CD4-positive, alpha-beta T cell (primary cell): ENCODE data around the gene GRM2. TPM values are rescaled to one million over a fixed set of nuclear protein-coding genes. Genes with fewer than 3 reads are reported as not detected.

Experiments used
- ATAC-seq: fragments of 200-7000 bp; cut with Tn5 transposase; one replicate; pipeline ENCODE4 v1.10.0; 2022; ENCODE audit warnings: mild to moderate bottlenecking; ENCODE audit not compliant: poor library complexity
- CTCF ChIA-PET: fragments of 350-600 bp; sonication (Branson Sonifier 250); formaldehyde crosslinking; loops from one replicate; lab custom pipeline; 2021; ENCODE audit warnings: antibody characterized with exemption, inconsistent platforms; lab: Charles Lee
- POLR2A ChIA-PET: fragments of 350-600 bp; sonication (Branson Sonifier 250); formaldehyde crosslinking; loops from one replicate; lab custom pipeline; 2021; ENCODE audit warnings: antibody characterized with exemption, inconsistent platforms; lab: Charles Lee
- DNase-seq, 14 experiments: peaks; one replicate each; pipeline ENCODE4 v3.0.0-alpha.2; 2013 to 2020; ENCODE audit warnings: mixed read lengths in 2 of 14
- H3K27ac ChIP-seq, 2 donors: one replicate each; pipeline versions ENCODE4 v1.5.1 to v1.7.0; 2013; ENCODE audit warnings: low read length in 2 of 2, low read depth in 1 of 2, mild to moderate bottlenecking in 1 of 2
- H3K27me3 ChIP-seq, 2 experiments: 1 replicate in 1 of 2; 2 replicates in 1 of 2; pipeline versions ENCODE4 v1.6.1 to v1.7.0; 2013; ENCODE audit warnings: low read length in 2 of 2, control low read depth in 1 of 2, mild to moderate bottlenecking in 1 of 2, moderate library complexity in 1 of 2; ENCODE audit not compliant: insufficient read depth in 2 of 2, control insufficient read depth in 1 of 2
- H3K36me3 ChIP-seq: one replicate; pipeline ENCODE4 v1.6.1; 2013; ENCODE audit warnings: low read length, control low read depth; ENCODE audit not compliant: insufficient read depth
- H3K4me1 ChIP-seq: one replicate; pipeline ENCODE4 v1.6.1; 2013; ENCODE audit warnings: low read length, control low read depth; ENCODE audit not compliant: insufficient read depth
- H3K4me3 ChIP-seq: one replicate; pipeline ENCODE4 v1.5.1; 2013; ENCODE audit warnings: mild to moderate bottlenecking, low read length, moderate library complexity
- H3K9me3 ChIP-seq, 2 experiments: 1 replicate in 1 of 2; 2 replicates in 1 of 2; pipeline versions ENCODE4 v1.6.1 to v1.7.0; 2013; ENCODE audit warnings: low read length in 2 of 2, mild to moderate bottlenecking in 2 of 2, control low read depth in 1 of 2, moderate library complexity in 1 of 2; ENCODE audit not compliant: control insufficient read depth in 1 of 2, insufficient read depth in 1 of 2
- H3K27ac Mint-ChIP-seq: one replicate; pipeline ENCODE4 v1.8.0; 2020; ENCODE audit warnings: mixed read lengths
- H3K27me3 Mint-ChIP-seq: one replicate; pipeline ENCODE4 v1.8.0; 2021; ENCODE audit warnings: mixed read lengths
- H3K36me3 Mint-ChIP-seq: one replicate; pipeline ENCODE4 v1.8.0; 2021; ENCODE audit warnings: low read depth, mixed read lengths
- H3K4me1 Mint-ChIP-seq: one replicate; pipeline ENCODE4 v1.8.0; 2021; ENCODE audit warnings: low read depth, mixed read lengths
- H3K4me3 Mint-ChIP-seq: one replicate; pipeline ENCODE4 v1.8.0; 2020; ENCODE audit warnings: mild to moderate bottlenecking, mixed read lengths
- H3K9me3 Mint-ChIP-seq: one replicate; pipeline ENCODE4 v1.8.0; 2020; ENCODE audit warnings: mixed read lengths
- CTCF ChIP-seq: fragments of 200-600 bp; IDR thresholded peaks from one replicate; pipeline ENCODE4 v1.8.0; 2022; ENCODE audit warnings: antibody characterized with exemption, mild to moderate bottlenecking
- intact Hi-C, 2 experiments: fragments of 100-400 bp; cut with DNase I in 1 of 2; cut with micrococcal nuclease in 1 of 2; formaldehyde crosslinking; loops; one replicate each; pipeline versions ENCODE4 v1.15.1 to v1.9.0; 2023 to 2025; cut with DNase I, micrococcal nuclease
- total RNA-seq, 174 experiments: library from RNA in 2 of 174; stranded (reverse) in 2 of 174; gene quantifications; one replicate each; pipeline ENCODE4 v1.2.3 and lab custom pipeline; 2021 to 2026

GRM2 gene
- total RNA-seq, 2 experiments from 2014 or later = 4.1 to 4.2 TPM

- Mint-ChIP-seq H3K4me1 (peaks cover 33% of the 10 kb centered on the region), H3K9me3 (no peaks in the 10 kb centered on the region), H3K36me3 (peaks cover 59% of the 10 kb centered on the region), H3K4me3 (no peak overlapping the region), H3K27me3 (no peaks in the 10 kb centered on the region), H3K27ac (no peak overlapping the region)
- peak in 1 of 14 experiments; percentile 34 for DNase-seq
- Histone ChIP-seq H3K9me3 (no peaks in the 10 kb centered on the region), H3K27me3 (no peaks in the 10 kb centered on the region), H3K4me3 (no peak overlapping the region), H3K4me1 (peaks cover 66% of the 10 kb centered on the region), H3K36me3 (peaks cover 86% of the 10 kb centered on the region), H3K27ac (no peak overlapping the region)
- POLR2A ChIA-PET = interaction anchor here (1.0 kb wide), 1 partner anchor 11 kb away, joined by 3 read pairs; no protein-coding TSS in a partner anchor
- ATAC-seq = no peak
- intact Hi-C loops = no loop called here
- TF ChIP-seq CTCF = no peak
- CTCF ChIA-PET = no interaction called here
Observed at GRCh38 chr3:51692980-51693395, 13.9 kb upstream of the GRM2 start.

- H3K27ac Mint-ChIP-seq = no peak overlapping the region
- no peak overlapping the region for H3K4me3 ChIP-seq
- DNase-seq (no peak), ATAC-seq (no peak)
- peaks cover 71% of the 10 kb centered on the region for H3K36me3 Mint-ChIP-seq
- H3K4me1 Mint-ChIP-seq = peaks cover 30% of the 10 kb centered on the region
- H3K4me1 ChIP-seq = peaks cover 54% of the 10 kb centered on the region
- H3K27ac ChIP-seq = no peak overlapping the region
- H3K27me3 ChIP-seq = no peaks in the 10 kb centered on the region
- CTCF ChIA-PET = no interaction called here
- no peaks in the 10 kb centered on the region for H3K27me3 Mint-ChIP-seq
- no peaks in the 10 kb centered on the region for H3K9me3 Mint-ChIP-seq
- intact Hi-C loops = no loop called here
- H3K4me3 Mint-ChIP-seq = no peak overlapping the region
- peaks cover 90% of the 10 kb centered on the region for H3K36me3 ChIP-seq
- POLR2A ChIA-PET = no interaction called here
- no peaks in the 10 kb centered on the region for H3K9me3 ChIP-seq
- no peak for TF ChIP-seq CTCF
Observed at GRCh38 chr3:51696954-51697353, 9.9 kb upstream of the GRM2 start.

- Histone ChIP-seq H3K4me3 (no peak overlapping the region), H3K4me1 (peaks cover 46% of the 10 kb centered on the region), H3K36me3 (peaks cover 90% of the 10 kb centered on the region), H3K27ac (no peak overlapping the region), H3K27me3 (no peaks in the 10 kb centered on the region), H3K9me3 (no peaks in the 10 kb centered on the region)
- no peak for TF ChIP-seq CTCF
- DNase-seq (no peak), ATAC-seq (no peak)
- intact Hi-C loops = no loop called here
- POLR2A ChIA-PET = no interaction called here
- no peak overlapping the region for H3K27ac Mint-ChIP-seq
- no peak overlapping the region for H3K4me3 Mint-ChIP-seq
- H3K4me1 Mint-ChIP-seq = peaks cover 30% of the 10 kb centered on the region
- peaks cover 77% of the 10 kb centered on the region for H3K36me3 Mint-ChIP-seq
- H3K27me3 Mint-ChIP-seq = no peaks in the 10 kb centered on the region
- H3K9me3 Mint-ChIP-seq = no peaks in the 10 kb centered on the region
- CTCF ChIA-PET = no interaction called here
Observed at GRCh38 chr3:51698209-51698608, 8.7 kb upstream of the GRM2 start.
